ENCODE results near the gene R3HCC1L.

DNA sequence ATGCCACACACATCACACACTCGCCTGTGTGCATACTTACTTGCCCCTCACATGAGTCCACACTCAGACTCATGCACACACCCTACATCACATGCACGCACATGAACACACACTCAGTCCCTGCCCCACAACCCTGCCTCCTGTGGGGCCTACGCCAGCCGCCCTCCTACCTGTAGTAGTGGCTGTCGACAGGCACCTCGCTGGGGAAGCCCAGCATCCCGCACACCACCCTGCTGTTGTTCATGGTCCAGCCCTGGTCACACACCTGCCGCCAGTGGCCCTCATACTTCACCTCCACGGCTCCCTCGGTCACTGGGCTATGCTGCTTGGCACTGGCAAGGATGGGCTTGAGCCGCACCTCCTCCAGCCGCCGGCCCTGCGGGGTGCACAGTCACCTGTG lies 126.3 kb downstream of the R3HCC1L start:
- TF ChIP-seq, protein P1, sequence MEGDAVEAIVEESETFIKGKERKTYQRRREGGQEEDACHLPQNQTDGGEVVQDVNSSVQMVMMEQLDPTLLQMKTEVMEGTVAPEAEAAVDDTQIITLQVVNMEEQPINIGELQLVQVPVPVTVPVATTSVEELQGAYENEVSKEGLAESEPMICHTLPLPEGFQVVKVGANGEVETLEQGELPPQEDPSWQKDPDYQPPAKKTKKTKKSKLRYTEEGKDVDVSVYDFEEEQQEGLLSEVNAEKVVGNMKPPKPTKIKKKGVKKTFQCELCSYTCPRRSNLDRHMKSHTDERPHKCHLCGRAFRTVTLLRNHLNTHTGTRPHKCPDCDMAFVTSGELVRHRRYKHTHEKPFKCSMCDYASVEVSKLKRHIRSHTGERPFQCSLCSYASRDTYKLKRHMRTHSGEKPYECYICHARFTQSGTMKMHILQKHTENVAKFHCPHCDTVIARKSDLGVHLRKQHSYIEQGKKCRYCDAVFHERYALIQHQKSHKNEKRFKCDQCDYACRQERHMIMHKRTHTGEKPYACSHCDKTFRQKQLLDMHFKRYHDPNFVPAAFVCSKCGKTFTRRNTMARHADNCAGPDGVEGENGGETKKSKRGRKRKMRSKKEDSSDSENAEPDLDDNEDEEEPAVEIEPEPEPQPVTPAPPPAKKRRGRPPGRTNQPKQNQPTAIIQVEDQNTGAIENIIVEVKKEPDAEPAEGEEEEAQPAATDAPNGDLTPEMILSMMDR (IDR thresholded peaks at IDR 0.05): no peak
- no peak for TF ChIP-seq POLR2AphosphoS5 (IDR thresholded peaks at IDR 0.05)
- no peak for TF ChIP-seq POLR2A (IDR thresholded peaks at IDR 0.05; ENCODE audit: low read depth)
